GM23338 (cell line): ENCODE results near the gene EXOC3. TPM values are rescaled to one million over a fixed set of nuclear protein-coding genes. Genes with fewer than 3 reads are reported as not detected.
"Not testable (repeated sequence)": the region's sequence is repeated elsewhere in the genome, so short reads cannot be mapped to it uniquely, and the experiment has no call there.

Source experiments
- ATAC-seq: fragments of 200-7000 bp; cut with Tn5 transposase; 3 replicates; pipeline ENCODE4 v1.9.1; 2020
- DNase-seq: peaks from one replicate; pipeline ENCODE4 v3.0.0-alpha.2; 2015; ENCODE audit warnings: low spot score
- H2AFZ ChIP-seq: fragments of 200-600 bp; sonication (generic); 2 replicates; pipeline ENCODE4 v1.8.0; 2016; ENCODE audit warnings: antibody characterized with exemption, mild to moderate bottlenecking, moderate library complexity
- H3F3A ChIP-seq: fragments of 200-600 bp; sonication (generic); replicated peaks from 2 replicates; pipeline ENCODE4 v1.8.0; 2017; ENCODE audit warnings: antibody characterized with exemption, mixed run types, low read depth
- H3K27ac ChIP-seq: fragments of 200-600 bp; sonication (generic); 2 replicates; pipeline ENCODE4 v1.6.1; 2016; ENCODE audit warnings: low read depth
- H3K27me3 ChIP-seq: fragments of 200-600 bp; sonication (generic); 2 replicates; pipeline ENCODE4 v1.8.0; 2016; ENCODE audit warnings: mild to moderate bottlenecking, mixed run types, moderate library complexity; ENCODE audit not compliant: insufficient read depth
- H3K36me3 ChIP-seq: fragments of 200-600 bp; sonication (generic); 2 replicates; pipeline ENCODE4 v1.8.0; 2016; ENCODE audit warnings: mild to moderate bottlenecking; ENCODE audit not compliant: insufficient read depth
- H3K4me1 ChIP-seq: fragments of 200-600 bp; sonication (generic); 2 replicates; pipeline ENCODE4 v1.8.0; 2016; ENCODE audit warnings: mild to moderate bottlenecking, moderate library complexity; ENCODE audit not compliant: insufficient read depth
- H3K4me2 ChIP-seq: fragments of 200-600 bp; sonication (generic); 2 replicates; pipeline ENCODE4 v1.7.1; 2017; ENCODE audit warnings: mixed run types
- H3K4me3 ChIP-seq: fragments of 200-600 bp; sonication (generic); 2 replicates; pipeline ENCODE4 v1.6.1; 2016; ENCODE audit warnings: mixed run types
- H3K79me2 ChIP-seq: fragments of 200-600 bp; sonication (generic); replicated peaks from 2 replicates; pipeline ENCODE4 v1.8.0; 2017; ENCODE audit warnings: mild to moderate bottlenecking; ENCODE audit not compliant: insufficient read depth
- H3K9me2 ChIP-seq: fragments of 200-600 bp; sonication (generic); 2 replicates; pipeline ENCODE4 v1.8.0; 2017; ENCODE audit not compliant: insufficient read depth
- H4K20me1 ChIP-seq: fragments of 200-600 bp; sonication (generic); replicated peaks from 2 replicates; pipeline ENCODE4 v1.8.0; 2017; ENCODE audit warnings: mild to moderate bottlenecking; ENCODE audit not compliant: insufficient read depth
- H3K27ac Mint-ChIP-seq: 2 replicates; pipeline ENCODE4 v1.8.0; 2020; ENCODE audit warnings: inconsistent platforms, mild to moderate bottlenecking, moderate library complexity, mixed read lengths
- H3K27me3 Mint-ChIP-seq: 3 replicates; pipeline ENCODE4 v1.8.0; 2022; ENCODE audit warnings: low read depth, mild to moderate bottlenecking, moderate library complexity, mixed read lengths, inconsistent platforms; ENCODE audit not compliant: insufficient read depth, poor library complexity
- H3K36me3 Mint-ChIP-seq: 3 replicates; pipeline ENCODE4 v1.8.0; 2021; ENCODE audit warnings: low read depth, mild to moderate bottlenecking, inconsistent platforms, moderate library complexity, mixed read lengths
- H3K4me1 Mint-ChIP-seq: 3 replicates; pipeline ENCODE4 v1.8.0; 2020; ENCODE audit warnings: mild to moderate bottlenecking, inconsistent platforms, mixed read lengths
- H3K4me3 Mint-ChIP-seq: 3 replicates; pipeline ENCODE4 v1.8.0; 2021; ENCODE audit warnings: moderate library complexity, mild to moderate bottlenecking, inconsistent platforms, mixed read lengths
- H3K9me3 Mint-ChIP-seq: 3 replicates; pipeline ENCODE4 v1.8.0; 2020; ENCODE audit warnings: moderate library complexity, mild to moderate bottlenecking, inconsistent platforms, mixed read lengths
- CREB1 ChIP-seq: fragments of 250-450 bp; sonication (Bioruptor Pico); IDR thresholded peaks from 2 replicates; pipeline ENCODE4 v1.5.0; 2020; ENCODE audit warnings: low read depth, mild to moderate bottlenecking, moderate library complexity
- CTCF ChIP-seq, 2 experiments: fragments of 200-600 bp in 1 of 2; sonication (generic) in 1 of 2; conservative IDR thresholded peaks; 2 replicates each; pipeline versions ENCODE4 v1.5.1 to v1.6.1; 2016 to 2017; ENCODE audit warnings: antibody characterized with exemption in 2 of 2, low read depth in 2 of 2, mild to moderate bottlenecking in 2 of 2, moderate library complexity in 1 of 2
- ETS1 ChIP-seq: IDR thresholded peaks from 2 replicates; pipeline ENCODE4 v1.6.1; 2016; ENCODE audit warnings: antibody characterized with exemption
- EZH2 ChIP-seq: fragments of 200-600 bp; sonication (generic); IDR thresholded peaks from one replicate; pipeline ENCODE4 v1.8.0; 2017; ENCODE audit warnings: antibody characterized with exemption, mild to moderate bottlenecking, low read depth; ENCODE audit not compliant: unreplicated experiment
- EZH2phosphoT487 ChIP-seq: fragments of 200-600 bp; sonication (generic); IDR thresholded peaks from one replicate; pipeline ENCODE4 v1.8.1; 2018; ENCODE audit warnings: antibody characterized with exemption; ENCODE audit not compliant: unreplicated experiment
- NANOG ChIP-seq: IDR thresholded peaks from 2 replicates; pipeline ENCODE4 v1.6.1; 2016; ENCODE audit warnings: antibody characterized with exemption, borderline replicate concordance
- POLR2AphosphoS5 ChIP-seq: IDR thresholded peaks from 2 replicates; pipeline ENCODE4 v1.6.1; 2016; ENCODE audit warnings: antibody characterized with exemption, low read depth
- polyA plus RNA-seq: library from polyadenylated mRNA; unstranded; fragments of >200 nt; fragmentation: Nextera tagmentation; extraction: Ambion mirVana; gene quantifications from 2 replicates; pipeline ENCODE4 v1.2.1, GENCODE V29; 2016
- total RNA-seq: library from RNA; depleted of rRNA; stranded (reverse); fragments of >200 nt; shearing (Covaris generic); gene quantifications from 2 replicates; pipeline ENCODE4 v1.2.3, GENCODE V29; 2014
- TF ChIP-seq, protein P1 (sequence below): IDR thresholded peaks from one replicate; pipeline ENCODE4 v1.6.1; 2018; ENCODE audit warnings: antibody characterized with exemption; ENCODE audit not compliant: unreplicated experiment

Gene EXOC3
- total and polyA plus RNA-seq, 2 experiments from 2014 or later, result 13.4 to 31.6 TPM

DNA sequence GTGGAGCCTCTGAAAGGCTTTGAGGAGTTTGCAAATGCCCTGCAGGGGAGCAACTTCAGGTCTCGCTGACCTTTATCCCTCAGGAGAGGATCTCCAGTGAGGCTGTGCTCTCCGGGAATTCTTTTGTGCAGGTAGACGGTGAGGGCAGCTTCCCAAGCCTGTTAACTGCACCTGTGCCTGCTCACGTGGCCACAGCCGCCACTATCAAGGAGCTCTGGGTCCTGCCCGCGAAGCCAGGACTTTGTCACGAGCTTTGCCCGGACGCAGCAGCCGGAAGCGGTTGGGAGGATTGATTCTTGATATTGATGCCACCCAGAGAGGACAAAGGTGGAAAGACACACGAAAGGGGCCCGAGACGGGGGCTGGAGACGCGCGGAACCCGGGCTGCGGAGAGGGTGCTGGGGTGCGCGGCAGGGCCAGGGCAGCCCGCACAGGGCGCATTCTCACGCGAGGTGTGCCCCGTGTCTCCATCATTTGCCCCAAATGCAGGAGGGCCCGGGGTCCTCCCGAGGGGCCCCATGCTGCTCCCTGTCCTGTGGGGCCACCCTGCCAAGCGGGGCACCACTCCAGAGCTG is 63.1 kb downstream of the EXOC3 start (continued):
- TF ChIP-seq, protein P1, sequence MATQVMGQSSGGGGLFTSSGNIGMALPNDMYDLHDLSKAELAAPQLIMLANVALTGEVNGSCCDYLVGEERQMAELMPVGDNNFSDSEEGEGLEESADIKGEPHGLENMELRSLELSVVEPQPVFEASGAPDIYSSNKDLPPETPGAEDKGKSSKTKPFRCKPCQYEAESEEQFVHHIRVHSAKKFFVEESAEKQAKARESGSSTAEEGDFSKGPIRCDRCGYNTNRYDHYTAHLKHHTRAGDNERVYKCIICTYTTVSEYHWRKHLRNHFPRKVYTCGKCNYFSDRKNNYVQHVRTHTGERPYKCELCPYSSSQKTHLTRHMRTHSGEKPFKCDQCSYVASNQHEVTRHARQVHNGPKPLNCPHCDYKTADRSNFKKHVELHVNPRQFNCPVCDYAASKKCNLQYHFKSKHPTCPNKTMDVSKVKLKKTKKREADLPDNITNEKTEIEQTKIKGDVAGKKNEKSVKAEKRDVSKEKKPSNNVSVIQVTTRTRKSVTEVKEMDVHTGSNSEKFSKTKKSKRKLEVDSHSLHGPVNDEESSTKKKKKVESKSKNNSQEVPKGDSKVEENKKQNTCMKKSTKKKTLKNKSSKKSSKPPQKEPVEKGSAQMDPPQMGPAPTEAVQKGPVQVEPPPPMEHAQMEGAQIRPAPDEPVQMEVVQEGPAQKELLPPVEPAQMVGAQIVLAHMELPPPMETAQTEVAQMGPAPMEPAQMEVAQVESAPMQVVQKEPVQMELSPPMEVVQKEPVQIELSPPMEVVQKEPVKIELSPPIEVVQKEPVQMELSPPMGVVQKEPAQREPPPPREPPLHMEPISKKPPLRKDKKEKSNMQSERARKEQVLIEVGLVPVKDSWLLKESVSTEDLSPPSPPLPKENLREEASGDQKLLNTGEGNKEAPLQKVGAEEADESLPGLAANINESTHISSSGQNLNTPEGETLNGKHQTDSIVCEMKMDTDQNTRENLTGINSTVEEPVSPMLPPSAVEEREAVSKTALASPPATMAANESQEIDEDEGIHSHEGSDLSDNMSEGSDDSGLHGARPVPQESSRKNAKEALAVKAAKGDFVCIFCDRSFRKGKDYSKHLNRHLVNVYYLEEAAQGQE, result no peak
- no peak for TF ChIP-seq CREB1 (CRISPR knock-in tag)
- TF ChIP-seq NANOG, result no peak
- TF ChIP-seq POLR2AphosphoS5, result no peak
- TF ChIP-seq ETS1, result no peak
- TF ChIP-seq CTCF (conservative IDR thresholded peaks at IDR 0.05; ENCODE audit: low read depth in 2 of 2), result no peak
- no peak for TF ChIP-seq EZH2phosphoT487
- TF ChIP-seq EZH2, result no peak

- not testable (repeated sequence) for H3K4me3 ChIP-seq, H3K9me3 Mint-ChIP-seq, H3K79me2 ChIP-seq, H2AFZ ChIP-seq, DNase-seq, H3K4me1 ChIP-seq, H3K9me2 ChIP-seq, H3K4me3 Mint-ChIP-seq, H4K20me1 ChIP-seq, ATAC-seq, H3F3A ChIP-seq, H3K27ac ChIP-seq, H3K36me3 ChIP-seq, H3K27me3 ChIP-seq, H3K27ac Mint-ChIP-seq, H3K4me1 Mint-ChIP-seq, H3K36me3 Mint-ChIP-seq, H3K4me2 ChIP-seq
- peaks cover 45% of the 10 kb centered on the region for H3K27me3 Mint-ChIP-seq
Measured at GRCh38 chr5:507986-508575, 65.1 kb downstream of the EXOC3 start.
